HG03159 (cell line): ENCODE results near the gene MTFR1L.

Experiments
- ATAC-seq: cut with Tn5 transposase; IDR thresholded peaks from one replicate; pipeline ENCODE4 v1.9.1; 2021; ENCODE audit warnings: mild to moderate bottlenecking, moderate library complexity; ENCODE audit not compliant: unreplicated experiment

The MTFR1L gene

GRCh38 chr1:25858906-25859789 is 39.4 kb downstream of the MTFR1L start, which contains the start of gene AUNIP:
AUNIP (minus strand) TSS chr1:25859457; CDS start chr1:25859357, 100 bp downstream.
- ATAC-seq = peak; percentile 89

- no peak for ATAC-seq
Observed at GRCh38 chr1:25861316-25862286, 41.8 kb downstream of the MTFR1L start.

- ATAC-seq = no peak
Observed at GRCh38 chr1:25862785-25863485, 43.2 kb downstream of the MTFR1L start.

GRCh38 chr1:25863486-25864262 is 43.9 kb downstream of the MTFR1L start:
- no peak for ATAC-seq

- no peak for ATAC-seq
Observed at GRCh38 chr1:25864434-25864833, 44.7 kb downstream of the MTFR1L start.

GRCh38 chr1:25866288-25866687 is 46.5 kb downstream of the MTFR1L start:
- no peak for ATAC-seq

- ATAC-seq = no peak
Observed at GRCh38 chr1:25867210-25867991, 47.6 kb downstream of the MTFR1L start.

- no peak for ATAC-seq
Observed at GRCh38 chr1:25869909-25870606, 50.3 kb downstream of the MTFR1L start.

- no peak for ATAC-seq
Observed at GRCh38 chr1:25870614-25871013, 50.9 kb downstream of the MTFR1L start.

GRCh38 chr1:25871086-25871703 is 51.4 kb downstream of the MTFR1L start:
- no peak for ATAC-seq

- ATAC-seq = no peak
Observed at GRCh38 chr1:25871704-25872494, 52.1 kb downstream of the MTFR1L start.

GRCh38 chr1:25872713-25873112 is 53.0 kb downstream of the MTFR1L start:
- ATAC-seq = no peak

- no peak for ATAC-seq
Observed at GRCh38 chr1:25873120-25873519, 53.4 kb downstream of the MTFR1L start.

GRCh38 chr1:25874209-25874608 is 54.5 kb downstream of the MTFR1L start:
- ATAC-seq = no peak

GRCh38 chr1:25874635-25875153 is 54.9 kb downstream of the MTFR1L start:
- ATAC-seq = peak; percentile 10

GRCh38 chr1:25875154-25875855 is 55.6 kb downstream of the MTFR1L start, which contains the start of gene PAQR7:
PAQR7 (minus strand) TSS chr1:25875708; CDS start chr1:25863839, 11,869 bp downstream.
- ATAC-seq = peak; percentile 59
